GM18907 (cell line): ENCODE results near the gene MPND.
"Not testable (repeated sequence)": the region's sequence is repeated elsewhere in the genome, so short reads cannot be mapped to it uniquely, and the experiment has no call there.

Source experiments
- ATAC-seq: cut with Tn5 transposase; IDR thresholded peaks from one replicate; pipeline ENCODE4 v1.9.1; 2021; ENCODE audit warnings: mild to moderate bottlenecking, moderate library complexity; ENCODE audit not compliant: unreplicated experiment

MPND gene

DNA sequence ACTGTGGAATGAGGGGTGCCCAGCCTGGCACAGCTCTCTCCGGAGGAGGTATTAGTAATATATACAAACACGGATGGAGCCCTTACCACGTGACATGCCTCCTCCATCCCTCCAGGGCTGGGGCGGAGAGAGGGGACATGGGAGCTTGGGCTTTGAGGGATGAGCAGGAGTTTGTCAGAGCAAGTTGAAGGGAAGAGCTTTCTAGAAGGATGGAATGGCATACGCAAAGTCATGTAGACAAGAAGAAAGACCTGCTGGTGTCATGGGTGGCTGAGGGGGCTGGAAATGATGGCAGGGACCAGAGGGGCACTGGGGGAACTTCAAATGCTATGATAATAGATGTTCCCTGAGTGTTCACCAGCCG, 2.6 kb downstream of the MPND start:
- ATAC-seq = no peak

DNA sequence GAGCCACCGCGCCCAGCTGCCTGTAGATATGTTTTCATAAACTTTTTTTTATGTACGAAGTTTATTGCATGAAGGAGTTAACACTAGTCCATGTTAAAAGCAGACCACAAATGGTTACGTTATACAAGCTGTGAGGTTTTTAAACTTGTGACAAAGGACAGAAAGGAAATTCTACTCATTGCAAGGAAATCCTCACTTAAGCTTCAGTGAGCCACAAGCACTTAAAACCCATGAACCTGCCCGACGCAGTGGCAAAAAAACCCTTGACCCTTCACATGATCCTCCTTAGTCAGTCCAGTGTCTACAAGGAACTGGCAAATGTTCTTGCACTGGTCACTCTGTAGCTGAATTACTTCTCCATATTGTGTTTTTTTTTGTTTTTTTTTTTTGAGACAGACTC, 4.2 kb downstream of the MPND start:
- ATAC-seq = no peak

DNA sequence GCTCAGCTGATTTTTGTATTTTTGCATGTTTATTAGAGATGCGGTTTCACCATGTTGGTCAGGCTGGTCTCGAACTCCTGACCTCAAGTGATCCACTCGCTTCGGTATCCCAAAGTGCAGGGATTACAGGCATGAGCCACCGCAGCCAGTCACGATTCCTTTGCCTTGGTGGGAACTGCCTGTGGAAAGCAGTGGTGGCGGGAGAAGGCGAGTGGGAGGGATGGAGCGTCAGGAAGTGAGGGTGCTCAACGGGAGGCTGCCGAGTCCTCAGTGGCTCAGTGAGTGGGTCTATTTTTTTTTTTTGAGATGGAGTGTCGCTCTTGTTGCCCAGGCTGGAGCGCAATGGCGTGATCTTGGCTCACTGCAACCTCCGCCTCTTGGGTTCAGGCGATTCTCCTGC, 5.9 kb downstream of the MPND start:
- ATAC-seq = not testable (repeated sequence)

DNA sequence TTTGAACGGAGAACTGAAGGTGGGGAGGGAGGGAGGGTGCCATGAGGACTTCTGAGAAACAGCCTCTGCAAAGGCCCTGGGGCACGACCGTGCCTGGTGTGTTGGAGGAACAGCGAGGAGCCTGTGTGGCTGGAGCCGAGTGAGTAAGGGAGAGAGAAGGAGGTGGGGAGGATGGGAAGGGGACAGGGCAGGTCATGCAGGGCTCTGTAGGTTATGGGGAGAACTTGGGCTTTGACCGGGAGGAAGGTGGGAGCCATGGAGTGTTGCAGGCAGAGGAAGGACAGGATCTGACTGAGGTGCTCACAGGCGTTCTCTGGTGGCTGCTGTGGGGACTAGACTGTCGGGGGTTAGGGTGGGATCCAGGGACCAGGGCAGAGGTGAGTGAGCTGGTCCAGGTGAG, 6.7 kb downstream of the MPND start:
- ATAC-seq = no peak

DNA sequence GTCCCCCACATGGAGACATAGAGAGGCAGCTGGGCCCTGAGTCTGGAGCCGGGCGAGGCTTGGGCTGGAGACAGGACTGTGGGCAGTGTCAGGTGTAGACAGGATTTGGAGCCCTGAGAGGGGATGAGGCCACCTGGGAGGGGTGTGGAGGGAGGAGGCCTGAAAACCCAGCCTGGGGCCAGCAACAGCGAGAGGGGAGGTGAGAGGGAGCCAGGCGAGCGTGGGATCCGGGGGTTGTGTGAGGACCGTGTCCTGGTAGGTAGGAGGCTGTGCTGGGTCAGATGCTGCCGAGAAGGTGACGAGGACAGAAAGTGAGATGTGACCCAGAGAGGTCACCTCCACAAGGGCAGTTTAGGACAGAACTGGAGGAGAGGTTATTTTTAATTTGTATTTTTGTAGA, 7.4 kb downstream of the MPND start:
- no peak for ATAC-seq

DNA sequence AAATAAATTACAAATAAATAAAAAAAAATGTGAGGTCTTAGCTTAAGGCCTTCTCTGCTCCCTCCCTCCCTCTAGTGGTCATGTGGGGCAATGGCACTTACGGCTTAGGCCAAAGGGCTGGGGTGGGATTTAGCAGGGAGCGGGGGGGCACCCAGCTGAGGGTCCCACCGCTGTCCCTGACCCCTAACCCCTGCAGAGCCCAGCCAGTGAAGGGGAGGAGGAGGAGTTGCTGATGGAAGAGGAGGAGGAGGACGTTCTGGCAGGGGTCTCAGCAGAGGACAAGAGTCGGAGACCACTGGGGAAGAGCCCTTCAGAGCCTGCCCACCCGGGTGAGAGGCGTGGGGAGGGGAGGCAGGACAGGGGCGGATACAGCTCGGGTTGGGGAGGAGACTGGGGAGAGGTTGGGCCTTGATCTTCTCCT, 9.3 kb downstream of the MPND start:
- no peak for ATAC-seq

DNA sequence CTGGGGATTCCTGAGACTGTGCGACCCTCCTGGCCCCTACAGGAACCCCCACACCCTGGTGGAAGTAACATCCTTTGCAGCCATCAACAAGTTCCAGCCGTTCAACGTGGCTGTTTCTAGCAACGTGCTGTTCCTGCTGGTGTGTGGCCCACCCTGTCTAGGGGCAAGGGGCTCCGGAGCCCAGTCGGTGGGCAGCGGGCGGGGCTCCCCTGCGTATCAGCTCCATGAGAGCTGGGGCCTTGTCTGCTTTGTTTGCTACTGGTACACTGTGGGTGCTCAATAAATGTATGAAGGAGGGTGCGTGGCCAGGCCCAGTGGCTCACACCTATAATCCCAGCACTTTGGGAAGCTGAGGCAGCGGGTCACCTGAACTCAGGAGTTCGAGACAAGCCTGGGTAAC, 10.9 kb downstream of the MPND start:
- no peak for ATAC-seq

DNA sequence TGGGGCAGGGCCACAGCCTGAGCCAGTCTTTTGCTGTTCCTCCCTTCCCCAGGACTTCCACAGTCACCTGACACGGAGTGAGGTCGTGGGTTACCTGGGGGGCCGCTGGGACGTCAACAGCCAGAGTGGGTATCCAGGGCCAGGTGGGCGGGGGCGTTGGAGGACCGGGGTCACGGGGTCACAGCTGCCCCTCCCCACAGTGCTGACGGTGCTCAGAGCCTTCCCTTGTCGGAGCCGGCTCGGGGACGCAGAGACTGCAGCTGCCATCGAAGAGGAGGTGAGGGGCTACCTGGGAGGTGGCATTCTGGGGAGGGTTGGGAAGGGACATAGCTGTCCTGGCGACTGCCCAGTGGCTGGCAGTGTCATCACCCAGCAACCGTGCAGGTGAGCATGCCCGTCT, 11.5 kb downstream of the MPND start:
- ATAC-seq = no peak

DNA sequence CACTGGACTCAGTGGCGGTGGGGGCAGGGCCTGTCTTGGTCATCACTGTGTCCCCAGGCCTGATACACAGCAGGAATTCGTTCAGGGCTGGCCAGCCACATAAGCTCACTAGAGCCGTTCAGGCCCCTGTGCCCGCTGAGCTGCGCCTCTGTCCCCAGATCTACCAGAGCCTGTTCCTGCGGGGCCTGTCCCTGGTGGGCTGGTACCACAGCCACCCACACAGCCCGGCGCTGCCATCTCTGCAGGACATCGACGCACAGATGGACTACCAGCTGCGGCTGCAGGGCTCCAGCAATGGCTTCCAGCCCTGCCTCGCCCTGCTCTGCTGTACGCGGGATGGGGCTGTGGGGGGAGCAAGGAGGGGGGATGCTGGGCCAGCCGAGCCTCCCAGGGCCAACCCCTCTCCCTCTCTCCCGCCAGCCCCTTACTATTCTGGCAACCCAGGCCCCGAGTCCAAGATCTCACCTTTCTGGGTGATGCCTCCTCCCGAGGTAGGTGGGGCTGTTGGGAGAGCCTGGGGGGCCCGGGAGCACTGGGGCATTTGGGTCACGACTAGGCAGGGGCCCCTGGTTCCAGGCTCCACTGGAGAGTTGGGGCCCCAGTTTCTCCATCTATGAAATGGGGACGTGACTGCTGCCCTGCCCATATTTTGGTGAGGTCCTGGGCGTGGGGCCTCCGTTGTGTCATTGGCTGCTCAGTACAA, 13.9 kb downstream of the MPND start:
- no peak for ATAC-seq

DNA sequence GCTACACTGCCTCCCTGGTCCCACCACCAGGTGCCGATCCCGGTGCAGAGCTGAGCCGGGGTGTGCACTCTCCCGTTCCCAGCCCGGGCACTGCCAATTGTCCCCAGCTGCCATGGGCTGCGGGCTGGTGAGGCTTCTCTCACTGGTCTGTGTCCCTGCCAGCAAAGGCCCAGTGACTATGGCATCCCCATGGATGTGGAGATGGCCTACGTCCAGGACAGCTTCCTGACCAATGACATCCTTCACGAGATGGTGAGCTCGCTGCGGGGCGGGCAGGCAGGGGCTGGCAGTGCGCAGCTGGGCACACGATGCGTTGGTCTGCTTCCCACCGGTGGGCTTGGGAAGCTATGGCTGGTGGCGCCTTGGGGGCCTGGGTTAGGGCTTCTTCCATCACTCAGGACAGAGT, 14.6 kb downstream of the MPND start:
- no peak for ATAC-seq

DNA sequence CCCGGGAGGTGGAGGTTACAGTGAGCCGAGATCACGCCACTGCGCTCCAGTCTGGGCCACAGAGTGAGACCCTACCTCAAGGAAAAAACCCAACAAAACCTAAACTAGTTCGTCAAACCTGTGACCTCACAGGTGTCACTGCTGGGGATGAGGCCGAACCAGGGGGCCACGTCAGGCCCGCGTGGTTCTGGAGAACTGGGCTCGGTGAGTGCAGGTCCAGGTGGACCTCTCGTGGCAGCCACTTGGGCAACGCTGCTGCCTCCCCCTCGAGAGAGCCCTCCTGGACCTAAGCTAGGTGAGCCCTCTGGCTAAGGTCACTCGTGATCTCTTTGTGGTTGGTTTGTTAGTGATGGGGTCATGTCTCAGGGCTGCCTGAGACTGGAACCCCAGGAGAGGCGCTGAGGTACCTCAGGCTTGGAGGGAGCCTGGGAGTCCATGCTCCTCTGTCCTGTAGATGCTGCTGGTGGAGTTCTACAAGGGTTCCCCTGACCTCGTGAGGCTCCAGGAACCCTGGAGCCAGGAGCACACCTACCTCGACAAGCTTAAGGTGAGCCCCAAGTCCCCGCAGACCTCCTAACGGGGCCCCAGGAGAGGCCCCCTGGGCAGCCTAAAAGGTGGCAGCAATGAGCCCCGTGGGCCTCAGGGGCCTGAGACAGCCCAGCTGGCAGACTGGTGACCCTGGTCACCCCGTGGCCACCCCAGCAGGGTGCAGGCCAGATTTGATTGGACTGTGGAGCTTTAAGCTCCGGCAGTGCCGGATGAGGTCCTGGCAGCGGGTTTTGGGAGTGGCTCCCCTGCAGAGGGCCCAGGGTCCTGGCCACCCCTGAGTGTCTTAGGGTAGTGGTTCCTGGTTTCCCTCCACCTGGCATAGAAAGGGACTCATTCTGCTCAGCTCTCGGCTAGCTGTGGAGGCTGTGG, 15.6 kb downstream of the MPND start:
- no peak for ATAC-seq

DNA sequence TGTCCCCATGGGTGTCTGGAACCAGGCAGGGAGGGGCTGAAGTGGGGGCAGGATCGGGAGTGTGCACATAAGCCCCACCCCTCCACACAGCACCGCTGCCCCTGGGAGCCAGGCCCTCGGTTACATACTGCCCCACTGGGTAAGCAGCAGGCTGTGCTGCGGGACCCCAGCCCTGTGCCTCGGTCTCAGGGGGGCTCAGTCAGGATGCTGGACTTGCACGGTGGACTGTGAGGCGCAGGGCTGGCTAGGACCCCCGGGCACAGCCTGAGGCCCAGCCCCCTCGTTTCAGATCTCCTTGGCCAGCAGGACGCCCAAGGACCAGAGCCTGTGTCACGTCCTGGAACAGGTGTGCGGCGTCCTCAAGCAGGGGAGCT, 16.3 kb downstream of the MPND start:
- ATAC-seq = no peak

DNA sequence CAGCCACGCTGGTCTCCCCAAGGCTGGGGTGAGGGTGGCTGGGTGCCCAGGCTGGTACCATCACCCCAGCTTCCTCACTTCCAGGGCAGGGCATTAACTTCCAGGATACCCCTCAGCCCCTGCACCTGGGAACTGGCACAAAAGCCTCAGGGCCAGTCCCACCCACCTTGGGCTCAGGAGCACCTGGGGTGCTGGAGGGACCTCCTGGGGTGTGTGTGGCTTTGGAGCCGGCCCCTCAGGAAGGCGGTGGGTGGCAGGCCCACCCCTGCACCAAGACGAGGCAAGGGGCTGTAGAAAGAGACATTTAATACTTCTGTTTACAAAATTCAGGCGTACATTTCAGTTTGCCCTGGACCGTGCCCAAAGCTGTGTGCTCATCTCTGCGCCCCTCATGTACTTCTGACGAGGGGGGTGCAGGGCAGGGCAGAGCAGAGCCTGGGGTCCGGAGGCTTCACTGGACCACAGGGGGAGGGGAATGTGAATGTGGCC, 16.8 kb downstream of the MPND start:
- no peak for ATAC-seq

DNA sequence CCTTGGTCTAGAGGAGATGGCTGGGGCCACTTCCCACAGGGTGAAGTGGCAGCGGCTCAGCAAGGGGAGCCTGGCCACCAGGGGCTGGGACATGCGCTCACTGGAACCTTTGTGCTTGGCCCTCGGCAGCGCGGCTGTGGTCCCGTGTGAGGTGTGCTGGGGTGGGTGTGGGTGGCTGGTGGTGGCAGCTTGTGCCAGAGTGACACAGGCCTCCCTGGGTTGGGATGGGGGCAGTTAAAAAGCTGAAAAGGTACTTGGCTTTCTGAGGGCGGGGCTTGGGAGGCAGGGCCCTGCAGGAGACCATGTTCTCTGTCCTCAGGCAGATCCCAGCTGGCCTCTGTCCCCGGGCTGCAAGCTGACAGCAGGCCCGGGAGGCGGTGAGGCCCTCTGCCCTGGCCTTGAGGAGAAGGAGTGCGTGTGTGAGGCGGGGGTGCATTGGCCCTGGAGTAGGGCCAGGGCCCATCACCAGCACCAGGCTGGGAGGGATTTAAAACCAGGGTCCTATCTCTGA, 17.3 kb downstream of the MPND start:
- ATAC-seq = no peak

DNA sequence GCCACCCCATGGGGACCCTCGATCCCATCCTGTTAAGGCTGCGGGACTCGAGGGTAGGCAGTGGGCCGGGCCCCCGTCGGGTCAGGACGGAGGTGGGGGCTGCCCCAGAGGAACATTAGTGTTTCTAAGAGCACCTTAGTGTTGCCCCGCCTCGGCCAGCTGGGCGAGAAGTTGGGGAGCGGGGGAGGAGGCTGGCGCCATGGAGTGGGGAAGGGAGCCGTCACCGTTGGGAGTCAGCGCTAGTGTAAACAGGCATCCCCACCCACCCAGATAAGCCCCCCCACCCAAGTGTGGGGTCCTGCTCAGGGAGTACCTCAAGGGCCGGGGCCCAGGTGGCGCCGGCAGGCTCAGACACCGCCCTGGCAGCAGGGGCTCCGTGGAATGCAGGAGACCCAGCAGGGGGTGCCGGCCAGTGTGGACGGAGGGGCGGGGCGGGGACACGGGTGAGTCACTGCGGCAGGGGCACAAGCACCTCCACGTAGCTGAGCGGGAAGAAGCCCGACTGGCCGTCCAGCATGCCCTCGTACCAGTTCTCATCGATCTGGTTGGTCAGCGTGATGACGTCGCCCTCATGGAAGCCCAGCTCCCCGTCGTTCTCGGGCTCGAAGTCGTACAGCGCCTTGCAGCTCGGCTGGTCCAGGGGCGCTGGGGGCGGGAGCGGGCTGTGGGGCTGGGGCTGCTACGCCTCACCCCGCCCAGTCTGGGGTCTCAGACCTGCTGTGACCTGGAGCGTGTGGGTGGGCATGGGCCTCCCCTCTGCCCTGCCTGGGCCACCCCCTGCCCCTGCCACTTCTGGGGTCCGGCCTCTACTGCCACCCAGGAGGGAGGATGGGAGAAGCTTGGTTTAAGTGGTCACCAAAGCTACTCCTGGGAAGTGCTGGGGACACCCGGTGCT, 18.0 kb downstream of the MPND start:
- ATAC-seq = no peak

DNA sequence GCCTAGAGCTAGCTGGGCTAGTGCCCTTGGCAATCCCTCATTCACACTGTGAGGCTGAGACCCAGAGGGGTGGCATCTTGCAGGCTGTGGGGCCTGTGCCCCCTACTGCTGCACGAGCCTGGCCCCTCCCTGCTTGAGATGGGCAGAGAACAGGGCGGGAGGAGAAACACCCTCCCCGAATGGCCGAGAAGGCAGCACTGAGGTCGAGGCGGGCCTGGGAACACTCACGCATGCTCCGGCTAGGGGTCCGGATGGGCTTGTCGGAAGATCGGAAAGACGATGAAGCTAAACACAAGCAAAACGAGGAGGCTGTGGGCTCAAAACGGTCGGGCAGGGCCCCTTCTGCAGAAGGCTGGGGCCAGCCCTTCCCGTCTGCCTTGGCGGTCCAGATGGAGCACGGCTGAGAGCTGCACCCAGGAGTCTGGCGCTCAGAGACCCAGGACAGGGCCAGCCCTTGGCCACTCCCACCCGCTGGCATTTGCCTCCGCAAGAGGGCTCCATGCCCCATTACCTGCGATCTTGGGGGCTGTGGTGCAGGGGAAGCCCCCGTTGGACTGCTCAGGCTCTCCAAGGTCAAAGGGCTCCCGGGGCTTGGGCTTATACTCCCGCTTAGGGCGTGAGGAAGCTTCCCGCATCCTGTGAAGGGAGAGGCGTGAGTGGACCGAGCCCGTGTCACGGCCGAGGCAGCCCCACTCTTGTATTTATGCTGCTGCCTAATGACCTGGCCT, 18.9 kb downstream of the MPND start:
- no peak for ATAC-seq

DNA sequence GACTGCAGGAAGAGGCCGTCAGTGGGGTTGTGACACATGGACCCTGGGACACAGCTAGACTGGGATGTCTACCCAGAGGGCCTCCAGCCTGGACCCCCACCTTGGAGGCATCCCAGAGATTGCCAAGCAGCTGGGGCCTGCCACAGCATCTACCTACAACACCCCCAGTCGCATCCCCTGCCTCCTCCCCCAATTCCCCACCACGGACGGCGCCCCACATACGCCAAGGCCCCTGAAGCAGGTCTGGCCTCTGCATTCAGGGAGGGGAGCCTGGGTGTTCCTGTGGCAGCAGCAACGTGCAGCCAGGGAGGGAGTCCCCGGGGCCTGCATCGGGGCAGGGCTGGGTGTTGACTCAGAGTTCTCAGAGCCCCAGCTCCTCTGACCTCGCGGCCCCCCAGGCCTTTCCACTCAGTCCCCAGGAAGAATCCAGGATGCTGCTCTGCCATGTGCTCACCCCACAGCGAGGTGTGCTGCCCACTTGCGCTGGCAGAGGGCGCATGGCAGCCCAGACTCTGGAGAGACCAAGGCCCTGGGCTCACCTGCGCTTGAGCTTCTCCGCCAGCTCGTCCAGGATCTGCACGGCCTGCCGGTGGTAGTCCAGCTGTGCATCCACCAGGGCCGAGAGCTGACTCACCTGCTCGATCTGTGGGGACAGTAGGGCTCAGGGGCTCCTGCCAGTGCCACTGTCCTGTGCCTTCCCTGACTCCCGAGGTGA, 19.6 kb downstream of the MPND start:
- ATAC-seq = no peak

DNA sequence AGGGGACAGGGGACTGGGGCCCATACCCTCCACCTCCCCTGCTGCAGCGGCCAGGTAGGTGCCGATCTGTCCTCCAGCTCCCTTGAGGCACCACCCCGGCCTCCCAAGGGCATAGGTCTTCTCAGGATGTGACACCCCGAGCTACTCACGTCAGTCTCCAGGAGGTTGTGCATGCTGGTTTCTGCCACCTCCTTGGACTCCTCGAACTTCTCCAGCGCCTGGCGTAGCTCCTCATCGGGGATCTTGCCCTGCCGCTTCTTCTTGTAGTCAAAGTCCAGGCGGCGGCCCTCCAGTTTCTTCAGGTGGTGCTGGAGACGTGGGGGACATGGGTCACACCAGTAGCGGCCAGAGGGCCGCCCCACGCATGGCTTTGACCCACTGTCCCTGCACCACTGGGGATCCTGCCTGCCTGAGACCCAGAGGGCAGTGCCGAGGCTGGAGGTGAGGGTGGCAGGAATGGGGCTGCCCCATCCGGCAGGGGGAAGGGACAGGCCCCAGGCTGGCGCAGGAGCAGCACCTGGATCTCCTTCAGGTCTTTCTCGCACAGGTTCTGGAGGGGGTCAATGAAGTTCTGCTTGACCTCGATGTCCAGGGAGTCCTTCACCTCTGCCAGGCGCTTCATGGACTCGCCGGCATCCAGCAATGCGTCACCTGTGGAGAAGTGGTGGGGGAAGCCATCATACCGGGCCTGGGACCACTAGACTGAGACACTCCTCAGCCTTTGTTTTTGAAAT, 20.4 kb downstream of the MPND start:
- no peak for ATAC-seq

DNA sequence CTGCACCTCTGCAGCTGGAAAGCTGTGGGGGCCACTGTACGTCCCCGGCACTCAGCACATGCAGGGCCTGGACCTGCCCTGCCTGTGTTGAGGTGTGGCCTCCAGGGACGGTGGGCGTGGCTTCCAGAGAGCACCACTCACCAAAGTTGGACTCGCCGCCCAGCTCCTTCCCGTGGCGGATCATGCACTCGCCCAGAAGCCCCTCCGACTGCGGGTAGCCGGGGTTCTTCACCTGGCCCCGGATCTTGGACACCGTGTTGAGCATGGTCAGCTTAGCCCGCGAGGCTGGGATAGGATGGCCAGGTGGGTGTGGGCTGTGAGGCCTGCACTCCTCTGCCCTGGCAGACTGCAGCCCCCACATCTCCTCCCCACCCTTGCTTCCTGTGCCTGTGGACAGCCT, 22.0 kb downstream of the MPND start:
- no peak for ATAC-seq
